Measurements from ENCODE around the gene CBARP. TPM values are rescaled to one million over a fixed set of nuclear protein-coding genes. Genes with fewer than 3 reads are reported as not detected.

CBARP gene
- total and polyA plus RNA-seq, 2 of the 4 experiments (the other 2 are of a cell fraction): 0.18 to 3.9 TPM

GRCh38 chr19:1214299-1214861 lies 23.4 kb downstream of the CBARP start (continued):
- TF ChIP-seq ELK1 (IDR thresholded peaks at IDR 0.05; ENCODE audit: borderline replicate concordance, low read depth, low read length) (no peak), MXI1 (IDR thresholded peaks at IDR 0.05; ENCODE audit: borderline replicate concordance, low read depth, low read length) (no peak), CHD1 (IDR thresholded peaks at IDR 0.05; ENCODE audit: low read depth, low read length) (no peak), NFE2L2 (IDR thresholded peaks at IDR 0.05; ENCODE audit: low read depth, low read length) (no peak), BHLHE40 (IDR thresholded peaks at IDR 0.05; ENCODE audit: low read depth, low read length) (no peak), RCOR1 (IDR thresholded peaks at IDR 0.05; ENCODE audit: insufficient replicate concordance, low read length) (no peak)
